NCI-H524 (cell line): Measurements from ENCODE around the gene APCDD1L.

Experiments used
- DNase-seq, 2 experiments: peaks; one replicate each; lab custom pipeline; 2025; lab: John Stamatoyannopoulos, UW

Gene APCDD1L

GRCh38 chr20:58515233-58516212 is at the start of gene APCDD1L:
APCDD1L (minus strand) TSS chr20:58515399; CDS start chr20:58514707, 692 bp downstream.
- no peak for DNase-seq

GRCh38 chr20:58559368-58559729 is 44.1 kb upstream of the APCDD1L start:
- no peak for DNase-seq

- no peak for DNase-seq
These were observed 43.5 kb upstream of the APCDD1L start for GRCh38 chr20:58558486-58559367.

- DNase-seq = no peak
These were observed 42.6 kb upstream of the APCDD1L start for GRCh38 chr20:58557733-58558342.

- DNase-seq = no peak
These were observed 41.8 kb upstream of the APCDD1L start for GRCh38 chr20:58556961-58557360.

- DNase-seq = no peak
These were observed 40.0 kb upstream of the APCDD1L start for GRCh38 chr20:58555078-58555765.

- no peak for DNase-seq
These were observed 39.3 kb upstream of the APCDD1L start for GRCh38 chr20:58554541-58554940.

GRCh38 chr20:58553841-58554240 is 38.6 kb upstream of the APCDD1L start:
- DNase-seq = no peak

- no peak for DNase-seq
These were observed 38.0 kb upstream of the APCDD1L start for GRCh38 chr20:58553166-58553696.

- DNase-seq = no peak
These were observed 37.3 kb upstream of the APCDD1L start for GRCh38 chr20:58552366-58552934.

GRCh38 chr20:58551631-58552030 is 36.4 kb upstream of the APCDD1L start:
- DNase-seq = no peak

- DNase-seq = no peak
These were observed 35.3 kb upstream of the APCDD1L start for GRCh38 chr20:58550275-58551059.

- DNase-seq = no peak
These were observed 34.3 kb upstream of the APCDD1L start for GRCh38 chr20:58549231-58550209.

- no peak for DNase-seq
These were observed 32.6 kb upstream of the APCDD1L start for GRCh38 chr20:58547623-58548475.

- DNase-seq = no peak
These were observed 31.8 kb upstream of the APCDD1L start for GRCh38 chr20:58546756-58547622.

- DNase-seq = no peak
These were observed 31.2 kb upstream of the APCDD1L start for GRCh38 chr20:58546416-58546711.
